HL-60 (cell line): Measurements from ENCODE around the gene HTR3E.

ENCODE experiments used
- DNase-seq, 2 experiments: peaks; one replicate each; pipeline ENCODE4 v3.0.0-alpha.2; 2010 to 2020; ENCODE audit warnings: low read depth in 1 of 2, low spot score in 1 of 2
- H3K27ac ChIP-seq: fragments of 250-450 bp; sonication (Bioruptor Pico); replicated peaks from 2 replicates; pipeline ENCODE4 v1.5.1; 2020; ENCODE audit warnings: mild to moderate bottlenecking, moderate library complexity
- H3K27me3 ChIP-seq: fragments of 250-450 bp; sonication (Bioruptor Pico); 2 replicates; pipeline ENCODE4 v1.5.1; 2021; ENCODE audit warnings: mild to moderate bottlenecking, moderate library complexity; ENCODE audit not compliant: insufficient read depth, poor library complexity, severe bottlenecking
- H3K4me3 ChIP-seq: replicated peaks from 2 replicates; pipeline ENCODE4 v1.5.1; 2011; ENCODE audit warnings: mild to moderate bottlenecking, control low read depth, low read length; ENCODE audit not compliant: insufficient read depth
- GABPA ChIP-seq: IDR thresholded peaks from 2 replicates; pipeline ENCODE4 v1.6.1; 2012; ENCODE audit warnings: low read depth
- POLR2AphosphoS5 ChIP-seq: IDR thresholded peaks from 2 replicates; pipeline ENCODE4 v1.6.1; 2012; ENCODE audit warnings: low read depth
- REST ChIP-seq: IDR thresholded peaks from 2 replicates; pipeline ENCODE4 v1.6.1; 2012; ENCODE audit warnings: low read depth; ENCODE audit not compliant: insufficient replicate concordance
- SPI1 ChIP-seq: IDR thresholded peaks from 2 replicates; pipeline ENCODE4 v1.6.1; 2012; ENCODE audit warnings: low read depth, mild to moderate bottlenecking, borderline replicate concordance
- TF ChIP-seq, protein P1 (sequence below): IDR thresholded peaks from one replicate; pipeline ENCODE4 v1.5.1; 2011; ENCODE audit warnings: low read length, control low read depth, inconsistent platforms; ENCODE audit not compliant: insufficient read depth

Gene HTR3E

GRCh38 chr3:184082034-184082433 lies 14.8 kb upstream of the HTR3E start:
- H3K4me3 ChIP-seq: no peak overlapping the region
- H3K27me3 ChIP-seq: no peaks in the 10 kb centered on the region
- DNase-seq: no peak
- H3K27ac ChIP-seq: no peak overlapping the region
- TF ChIP-seq SPI1: no peak
- TF ChIP-seq, protein P1, sequence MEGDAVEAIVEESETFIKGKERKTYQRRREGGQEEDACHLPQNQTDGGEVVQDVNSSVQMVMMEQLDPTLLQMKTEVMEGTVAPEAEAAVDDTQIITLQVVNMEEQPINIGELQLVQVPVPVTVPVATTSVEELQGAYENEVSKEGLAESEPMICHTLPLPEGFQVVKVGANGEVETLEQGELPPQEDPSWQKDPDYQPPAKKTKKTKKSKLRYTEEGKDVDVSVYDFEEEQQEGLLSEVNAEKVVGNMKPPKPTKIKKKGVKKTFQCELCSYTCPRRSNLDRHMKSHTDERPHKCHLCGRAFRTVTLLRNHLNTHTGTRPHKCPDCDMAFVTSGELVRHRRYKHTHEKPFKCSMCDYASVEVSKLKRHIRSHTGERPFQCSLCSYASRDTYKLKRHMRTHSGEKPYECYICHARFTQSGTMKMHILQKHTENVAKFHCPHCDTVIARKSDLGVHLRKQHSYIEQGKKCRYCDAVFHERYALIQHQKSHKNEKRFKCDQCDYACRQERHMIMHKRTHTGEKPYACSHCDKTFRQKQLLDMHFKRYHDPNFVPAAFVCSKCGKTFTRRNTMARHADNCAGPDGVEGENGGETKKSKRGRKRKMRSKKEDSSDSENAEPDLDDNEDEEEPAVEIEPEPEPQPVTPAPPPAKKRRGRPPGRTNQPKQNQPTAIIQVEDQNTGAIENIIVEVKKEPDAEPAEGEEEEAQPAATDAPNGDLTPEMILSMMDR: no peak
- no peak for TF ChIP-seq GABPA
- no peak for TF ChIP-seq REST
- no peak for TF ChIP-seq POLR2AphosphoS5

GRCh38 chr3:184082465-184082864 lies 14.4 kb upstream of the HTR3E start:
- TF ChIP-seq SPI1 (no peak), REST (no peak), GABPA (no peak), POLR2AphosphoS5 (no peak)
- TF ChIP-seq, protein P1: no peak
- no peak for DNase-seq
- Histone ChIP-seq H3K4me3 (no peak overlapping the region), H3K27me3 (no peaks in the 10 kb centered on the region), H3K27ac (no peak overlapping the region)

DNA sequence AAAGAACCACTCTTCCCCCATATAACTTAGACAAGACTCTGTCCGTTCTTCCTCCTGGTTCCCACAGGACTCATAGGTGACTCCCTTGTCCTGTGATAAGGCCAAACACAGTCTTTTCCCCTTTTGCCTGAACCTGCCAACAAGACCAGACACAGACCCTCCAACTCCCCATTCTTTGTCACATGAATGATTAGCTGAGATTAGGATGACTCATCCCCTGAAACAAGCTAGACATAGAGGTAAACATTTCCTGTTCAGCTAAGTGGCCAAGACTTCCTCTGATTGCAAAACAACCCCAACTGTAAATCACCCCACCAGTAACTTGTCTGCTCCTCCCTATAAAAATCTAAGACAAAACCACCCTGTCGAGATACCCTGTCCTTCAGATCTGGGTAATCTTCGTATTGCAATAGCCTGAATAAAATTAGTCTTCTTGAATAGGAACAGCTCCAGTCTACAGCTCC lies 11.4 kb upstream of the HTR3E start:
- no peak for TF ChIP-seq REST
- TF ChIP-seq GABPA: no peak
- peak; percentile 8 to 23 for DNase-seq
- Histone ChIP-seq H3K4me3 (no peak overlapping the region), H3K27ac (no peak overlapping the region), H3K27me3 (no peaks in the 10 kb centered on the region)

DNA sequence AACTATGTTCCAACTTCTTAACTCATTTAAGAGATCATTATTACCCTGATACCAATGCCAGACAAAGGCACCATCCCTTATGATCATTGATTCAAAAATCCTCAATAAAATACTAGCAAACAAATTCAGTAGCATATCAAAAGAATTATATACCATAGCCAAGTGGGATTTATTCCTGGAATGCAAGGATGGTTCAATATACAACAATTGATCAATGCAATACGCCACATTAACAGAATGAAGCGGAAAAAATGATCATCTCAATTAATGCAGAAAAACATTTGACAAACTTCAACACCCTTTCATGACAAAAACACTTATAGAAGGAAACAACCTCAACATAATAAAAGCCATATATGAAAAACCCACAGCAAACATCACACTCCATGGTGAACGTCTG lies 4.7 kb upstream of the HTR3E start:
- TF ChIP-seq, protein P1: no peak
- no peak for TF ChIP-seq SPI1
- TF ChIP-seq REST: no peak
- no peak for TF ChIP-seq POLR2AphosphoS5
- TF ChIP-seq GABPA: no peak
- H3K27ac ChIP-seq: no peak overlapping the region

More for the DNA sequence above, 4.7 kb upstream of the HTR3E start:
- Histone ChIP-seq H3K27me3 (no peaks in the 10 kb centered on the region), H3K4me3 (no peak overlapping the region)
- no peak for DNase-seq
